A673 (cell line): ENCODE measurements around the gene B3GLCT.

ENCODE experiments used
- CTCF ChIP-seq: fragments of 300-800, 200-600 bp; sonication (generic); conservative IDR thresholded peaks from 2 replicates; pipeline ENCODE4 v1.5.1; 2017; ENCODE audit warnings: low read depth, mild to moderate bottlenecking, antibody characterized with exemption, low read length, moderate library complexity, mixed read lengths
- EZH2 ChIP-seq: fragments of 200-600 bp; sonication (generic); IDR thresholded peaks from 2 replicates; pipeline ENCODE4 v1.6.1; 2017; ENCODE audit warnings: borderline replicate concordance, low read depth, mild to moderate bottlenecking, mixed read lengths, antibody characterized with exemption, low read length; ENCODE audit not compliant: poor library complexity, severe bottlenecking

DNA sequence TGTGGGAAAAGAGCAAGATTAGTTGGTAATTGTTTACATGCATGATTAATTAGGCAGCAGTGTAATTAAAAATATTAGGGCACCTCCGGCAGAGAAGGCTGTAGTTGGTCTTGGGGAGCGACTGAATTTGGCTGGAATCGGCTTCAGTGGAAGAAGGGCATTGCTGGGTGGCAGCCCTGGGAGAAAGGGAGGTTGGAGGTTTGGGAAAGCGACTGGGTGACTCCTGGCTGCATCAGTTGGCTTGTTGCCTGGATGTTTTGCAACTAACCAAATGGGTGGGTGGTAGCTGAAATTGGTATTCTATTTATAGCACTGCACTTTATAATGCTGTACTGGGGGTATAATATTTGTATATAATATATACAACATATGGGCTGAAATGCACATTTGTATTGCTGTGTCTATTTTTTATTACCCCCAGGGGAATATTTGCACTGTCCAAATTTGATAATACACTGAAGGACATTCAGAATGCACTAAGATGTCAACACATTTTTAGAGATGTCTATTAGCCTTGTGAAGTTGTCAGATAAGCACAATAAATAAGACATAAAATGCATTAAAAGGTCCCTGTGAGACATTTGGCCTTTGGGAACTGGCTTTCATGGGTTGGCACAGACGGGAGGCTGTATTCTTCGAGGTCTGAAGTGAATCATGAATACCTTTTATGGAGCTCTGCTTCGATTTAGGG is 1.7 kb downstream of the B3GLCT start:
- no peak for TF ChIP-seq CTCF
- no peak for TF ChIP-seq EZH2
